Naive thymus-derived CD4-positive, alpha-beta T cell (primary cell): ENCODE results near the gene SNX9. TPM values are rescaled to one million over a fixed set of nuclear protein-coding genes. Genes with fewer than 3 reads are reported as not detected.

ENCODE experiments used
- ATAC-seq: fragments of 150-1000 bp; cut with Tn5 transposase; 2 replicates; pipeline ENCODE4 v1.10.0; 2021; ENCODE audit warnings: mild to moderate bottlenecking, moderate library complexity
- CTCF ChIA-PET: fragments of 350-600 bp; sonication (Branson Sonifier 250); formaldehyde crosslinking; loops from one replicate; lab custom pipeline; 2021; ENCODE audit warnings: antibody characterized with exemption; lab: Charles Lee
- POLR2A ChIA-PET: fragments of 350-600 bp; sonication (Branson Sonifier 250); formaldehyde crosslinking; loops from one replicate; lab custom pipeline; 2021; ENCODE audit warnings: antibody characterized with exemption, inconsistent platforms; lab: Charles Lee
- DNase-seq, 9 donors: peaks; one replicate each; pipeline versions ENCODE4 v3.0.0 to v3.0.0-alpha.2; 2020 to 2022; ENCODE audit warnings: mixed read lengths in 1 of 9
- H3K27ac ChIP-seq: one replicate; pipeline ENCODE4 v1.7.0; 2013; ENCODE audit warnings: mild to moderate bottlenecking, low read depth, low read length, moderate library complexity
- H3K27me3 ChIP-seq, 2 donors: one replicate each; pipeline ENCODE4 v1.7.0; 2013; ENCODE audit warnings: low read length in 2 of 2, mild to moderate bottlenecking in 2 of 2, moderate library complexity in 2 of 2; ENCODE audit not compliant: control insufficient read depth in 2 of 2, insufficient read depth in 2 of 2
- H3K36me3 ChIP-seq, 3 experiments: 1 replicate in 2 of 3; 2 replicates in 1 of 3; pipeline ENCODE4 v1.7.0; 2013; ENCODE audit warnings: low read length in 3 of 3, mild to moderate bottlenecking in 3 of 3, moderate library complexity in 1 of 3; ENCODE audit not compliant: insufficient read depth in 3 of 3, control insufficient read depth in 2 of 3
- H3K4me1 ChIP-seq, 2 donors: one replicate each; pipeline ENCODE4 v1.7.0; 2013; ENCODE audit warnings: low read length in 2 of 2, mild to moderate bottlenecking in 2 of 2, moderate library complexity in 1 of 2; ENCODE audit not compliant: control insufficient read depth in 2 of 2, insufficient read depth in 2 of 2
- H3K4me3 ChIP-seq: 2 replicates; pipeline ENCODE4 v1.7.0; 2013; ENCODE audit warnings: mild to moderate bottlenecking, low read length
- H3K9me3 ChIP-seq, 3 experiments: 1 replicate in 2 of 3; 2 replicates in 1 of 3; pipeline ENCODE4 v1.7.0; 2013; ENCODE audit warnings: low read length in 3 of 3; ENCODE audit not compliant: control insufficient read depth in 2 of 3
- H3K27ac Mint-ChIP-seq, 9 donors: one replicate each; pipeline ENCODE4 v1.8.0; 2020 to 2022; ENCODE audit warnings: mixed read lengths in 9 of 9, mild to moderate bottlenecking in 8 of 9, moderate library complexity in 5 of 9, inconsistent platforms in 2 of 9
- H3K27me3 Mint-ChIP-seq, 5 donors: one replicate each; pipeline ENCODE4 v1.8.0; 2021 to 2022; ENCODE audit warnings: mixed read lengths in 5 of 5, mild to moderate bottlenecking in 1 of 5
- H3K36me3 Mint-ChIP-seq, 5 donors: one replicate each; pipeline ENCODE4 v1.8.0; 2020 to 2022; ENCODE audit warnings: mixed read lengths in 5 of 5, mild to moderate bottlenecking in 3 of 5, inconsistent platforms in 1 of 5
- H3K4me1 Mint-ChIP-seq, 7 donors: one replicate each; pipeline ENCODE4 v1.8.0; 2020 to 2022; ENCODE audit warnings: mixed read lengths in 7 of 7, mild to moderate bottlenecking in 3 of 7, inconsistent platforms in 1 of 7
- H3K4me3 Mint-ChIP-seq, 10 donors: one replicate each; pipeline ENCODE4 v1.8.0; 2020 to 2022; ENCODE audit warnings: mild to moderate bottlenecking in 10 of 10, mixed read lengths in 10 of 10, moderate library complexity in 6 of 10, inconsistent platforms in 2 of 10
- H3K9me3 Mint-ChIP-seq, 11 donors: one replicate each; pipeline ENCODE4 v1.8.0; 2020 to 2022; ENCODE audit warnings: mixed read lengths in 11 of 11, mild to moderate bottlenecking in 4 of 11, inconsistent platforms in 1 of 11, moderate library complexity in 1 of 11
- intact Hi-C, 2 donors: fragments of 100-400 bp; cut with micrococcal nuclease; formaldehyde crosslinking; loops; one replicate each; pipeline ENCODE4 v1.15.1; 2023
- polyA plus RNA-seq, 2 donors: library from polyadenylated mRNA; unstranded; fragments of 300-500 nt; fragmentation: Illumina TruSeq; gene quantifications; one replicate each; pipeline ENCODE4 v1.2.3, GENCODE V29; 2021
- total RNA-seq, 6 experiments: library from RNA in 5 of 6; stranded (reverse) in 5 of 6; gene quantifications; 1 replicate in 5 of 6; 2 replicates in 1 of 6; pipeline ENCODE4 v1.2.3 and lab custom pipeline; 2021 to 2026

The SNX9 gene
- total and polyA plus RNA-seq, 7 experiments from 2014 or later, result 13.4 to 51.5 (median 36.4) TPM

DNA sequence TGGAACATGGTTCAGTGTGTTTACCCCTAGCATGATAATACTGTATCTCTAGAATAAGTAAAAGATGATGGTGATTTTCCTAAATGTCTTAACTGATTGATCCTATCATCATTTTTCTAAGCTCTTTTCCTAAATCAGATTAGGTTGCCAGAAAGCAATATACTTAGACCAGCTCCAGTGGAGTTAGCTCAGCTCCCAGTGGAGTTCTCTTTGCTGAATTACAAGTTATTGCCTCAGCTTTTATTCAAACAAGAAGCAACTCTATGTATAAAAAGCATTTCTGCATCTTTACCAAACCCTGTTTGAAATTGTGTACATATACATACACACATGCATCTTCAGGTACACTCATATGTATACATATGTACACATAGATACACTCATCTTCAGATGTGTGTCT lies 44.9 kb downstream of the SNX9 start:
- peaks cover 13 to 53% (median 32%) of the 10 kb centered on the region in 7 donors for H3K4me1 Mint-ChIP-seq
- peaks cover 0 to 5% (median 0%) of the 10 kb centered on the region in 5 donors for H3K27me3 Mint-ChIP-seq
- peaks cover 0 to 9% (median 8%) of the 10 kb centered on the region in 5 donors for H3K36me3 Mint-ChIP-seq
- ChIA-PET CTCF (interaction anchor here (0.7 to 1.0 kb wide), 3 partner anchors 53 to 111 kb away, joined by 3 read pairs; no protein-coding TSS in a partner anchor), POLR2A (interaction anchor here (0.6 to 2.2 kb wide), 2 partner anchors 22 to 112 kb away, joined by 3 to 5 read pairs; no protein-coding TSS in a partner anchor)
- Histone ChIP-seq H3K36me3 (peaks cover 0 to 23% (median 0%) of the 10 kb centered on the region in 3 experiments), H3K27ac (no peak overlapping the region), H3K4me3 (no peak overlapping the region), H3K27me3 (no peaks in the 10 kb centered on the region), H3K4me1 (peaks cover 2 to 25% of the 10 kb centered on the region in 2 donors), H3K9me3 (no peaks in the 10 kb centered on the region)
- DNase-seq, result no peak
- H3K27ac Mint-ChIP-seq, result peak overlapping the region in 2 of 9 donors; percentile 74 to 87
- H3K9me3 Mint-ChIP-seq, result peaks cover 0 to 2% (median 0%) of the 10 kb centered on the region in 11 donors
- intact Hi-C loops, result loop anchor here in 1 of 2 donors (2.0 kb wide), 1 partner anchor 35 kb away; no protein-coding TSS in a partner anchor
- no peak overlapping the region for H3K4me3 Mint-ChIP-seq
- ATAC-seq, result no peak

DNA sequence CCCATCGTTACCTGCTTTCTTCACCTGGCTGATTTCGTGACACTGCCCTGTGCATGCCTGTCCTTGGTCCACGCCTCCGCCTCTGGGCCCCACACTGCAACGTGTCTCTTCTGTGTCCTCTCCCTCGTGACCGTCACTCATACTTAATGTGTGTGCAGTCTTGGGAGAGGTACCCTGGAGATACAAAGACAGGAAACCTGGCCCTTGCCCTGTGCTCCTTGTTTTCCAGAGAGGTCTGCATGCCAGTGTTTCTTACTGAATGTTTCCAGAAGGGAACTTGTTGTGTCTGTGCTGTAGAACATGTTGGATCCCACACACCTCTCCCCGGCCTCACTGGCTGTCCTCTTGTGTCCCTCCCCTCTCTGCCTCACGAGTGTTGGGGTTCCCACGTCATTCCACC lies 45.8 kb downstream of the SNX9 start:
- ChIA-PET POLR2A (no interaction called here), CTCF (interaction anchor here (1.0 kb wide), 1 partner anchor 105 kb away, joined by 3 read pairs; no protein-coding TSS in a partner anchor)
- Histone ChIP-seq H3K4me1 (peaks cover 2 to 26% of the 10 kb centered on the region in 2 donors), H3K4me3 (no peak overlapping the region), H3K36me3 (peaks cover 0 to 23% (median 0%) of the 10 kb centered on the region in 3 experiments), H3K27ac (no peak overlapping the region), H3K9me3 (no peaks in the 10 kb centered on the region), H3K27me3 (no peaks in the 10 kb centered on the region)
- H3K9me3 Mint-ChIP-seq, result no peaks in the 10 kb centered on the region
- intact Hi-C loops, result no loop called here
- H3K27ac Mint-ChIP-seq, result no peak overlapping the region
- no peaks in the 10 kb centered on the region for H3K27me3 Mint-ChIP-seq
- ATAC-seq (no peak), DNase-seq (peak in 1 of 9 donors; percentile 3)
- peaks cover 0 to 7% (median 2%) of the 10 kb centered on the region in 5 donors for H3K36me3 Mint-ChIP-seq
- peaks cover 13 to 50% (median 28%) of the 10 kb centered on the region in 7 donors for H3K4me1 Mint-ChIP-seq
- H3K4me3 Mint-ChIP-seq, result no peak overlapping the region

DNA sequence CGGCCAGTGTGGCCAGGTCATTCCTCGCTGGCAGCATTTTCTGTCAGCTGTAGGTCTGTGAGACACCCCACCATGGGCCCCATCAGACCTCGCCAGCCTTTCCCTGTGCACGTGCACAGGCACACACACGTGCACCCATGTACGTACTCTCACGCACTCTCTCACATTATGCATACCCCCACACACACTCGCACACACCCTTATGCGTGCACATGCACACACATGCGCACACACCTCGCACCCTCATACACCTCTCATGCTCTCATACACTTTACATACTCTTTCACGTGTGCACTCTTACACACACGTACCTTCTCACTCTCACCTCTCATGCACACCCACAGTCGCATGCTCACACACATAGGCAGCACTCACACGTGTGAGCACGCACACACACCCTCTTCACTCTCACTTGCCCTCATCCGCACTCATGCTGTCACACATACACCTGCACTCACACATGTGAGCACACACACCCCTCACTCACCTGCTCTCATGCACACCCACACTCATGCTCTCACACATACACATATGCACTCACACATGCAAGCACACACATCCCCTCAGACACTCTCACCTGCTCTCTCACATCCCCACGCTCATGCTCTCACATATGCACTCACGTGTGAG lies 46.7 kb downstream of the SNX9 start:
- Histone ChIP-seq H3K4me1 (peaks cover 2 to 26% of the 10 kb centered on the region in 2 donors), H3K27ac (no peak overlapping the region), H3K4me3 (no peak overlapping the region), H3K9me3 (no peaks in the 10 kb centered on the region), H3K27me3 (no peaks in the 10 kb centered on the region), H3K36me3 (peaks cover 0 to 30% (median 0%) of the 10 kb centered on the region in 3 experiments)
- ChIA-PET CTCF (interaction anchor here (0.8 kb wide), 1 partner anchor 113 kb away, joined by 3 read pairs; no protein-coding TSS in a partner anchor), POLR2A (no interaction called here)
- intact Hi-C loops, result loop anchor here (5.0 kb wide), 1 partner anchor 547 kb away; the partner anchor contains the start of gene TMEM242 (in 2 of the 2)
- Mint-ChIP-seq H3K4me1 (peaks cover 12 to 51% (median 30%) of the 10 kb centered on the region in 7 donors), H3K36me3 (peaks cover 0 to 8% (median 5%) of the 10 kb centered on the region in 5 donors), H3K9me3 (no peaks in the 10 kb centered on the region), H3K27me3 (no peaks in the 10 kb centered on the region), H3K4me3 (no peak overlapping the region), H3K27ac (no peak overlapping the region)
- DNase-seq (no peak), ATAC-seq (no peak)

DNA sequence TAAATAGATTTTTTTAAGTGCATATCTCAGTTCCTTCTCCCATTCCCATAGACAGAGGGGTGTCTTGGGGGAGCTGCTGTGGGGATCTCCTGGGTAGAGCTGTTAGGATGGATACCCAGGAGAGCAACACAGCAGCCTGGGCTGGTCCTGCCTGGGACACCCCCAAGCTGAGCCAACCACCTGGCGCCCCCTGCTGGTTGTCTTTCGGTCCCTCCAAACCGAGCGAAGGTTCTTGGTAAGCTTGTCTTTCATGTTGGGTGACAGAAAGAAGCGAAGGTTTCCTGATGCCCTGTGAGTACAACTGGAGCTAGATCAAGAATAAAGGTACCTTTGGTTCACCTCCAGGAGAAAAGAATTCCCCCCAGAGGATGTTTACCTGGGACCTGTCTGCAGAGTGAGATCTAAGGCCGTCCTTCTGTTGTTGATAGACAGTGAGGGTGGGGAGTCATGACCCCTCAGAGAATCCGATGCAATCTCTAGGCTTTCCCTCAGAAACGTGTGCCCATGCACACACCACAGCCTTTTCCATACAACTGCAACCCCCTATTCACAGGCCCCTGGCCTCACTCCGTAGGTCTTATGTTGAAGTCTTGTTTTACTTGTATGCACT lies 50.8 kb downstream of the SNX9 start:
- Histone ChIP-seq H3K27me3 (no peaks in the 10 kb centered on the region), H3K27ac (no peak overlapping the region), H3K9me3 (no peaks in the 10 kb centered on the region), H3K4me3 (no peak overlapping the region), H3K36me3 (peaks cover 0 to 38% (median 0%) of the 10 kb centered on the region in 3 experiments), H3K4me1 (peaks cover 0 to 25% of the 10 kb centered on the region in 2 donors)
- ChIA-PET CTCF (interaction anchor here (0.6 to 3.1 kb wide), 28 partner anchors 11 to 208 kb away, joined by 3 to 53 read pairs (median 4); no protein-coding TSS in a partner anchor), POLR2A (interaction anchor here (0.5 to 2.3 kb wide), 6 partner anchors 11 to 1189 kb away, joined by 3 to 20 read pairs (median 4); no protein-coding TSS in a partner anchor)
- intact Hi-C loops, result loop anchor here (1.0 to 5.0 kb wide), 10 partner anchors 11 to 552 kb away; partner anchors contain the start of gene TMEM242 (in 2 of the 2)
- no peaks in the 10 kb centered on the region for H3K9me3 Mint-ChIP-seq
- peaks cover 4 to 47% (median 44%) of the 10 kb centered on the region in 7 donors for H3K4me1 Mint-ChIP-seq
- H3K4me3 Mint-ChIP-seq, result peak overlapping the region in 2 of 10 donors; percentile 14 to 21
- DNase-seq (peak; percentile 65 to 84 (median 80)), ATAC-seq (peak; percentile 87)
- no peaks in the 10 kb centered on the region for H3K27me3 Mint-ChIP-seq
- peak overlapping the region in 7 of 9 donors; percentile 26 to 87 (median 56) for H3K27ac Mint-ChIP-seq
- H3K36me3 Mint-ChIP-seq, result peaks cover 6 to 34% (median 20%) of the 10 kb centered on the region in 5 donors

DNA sequence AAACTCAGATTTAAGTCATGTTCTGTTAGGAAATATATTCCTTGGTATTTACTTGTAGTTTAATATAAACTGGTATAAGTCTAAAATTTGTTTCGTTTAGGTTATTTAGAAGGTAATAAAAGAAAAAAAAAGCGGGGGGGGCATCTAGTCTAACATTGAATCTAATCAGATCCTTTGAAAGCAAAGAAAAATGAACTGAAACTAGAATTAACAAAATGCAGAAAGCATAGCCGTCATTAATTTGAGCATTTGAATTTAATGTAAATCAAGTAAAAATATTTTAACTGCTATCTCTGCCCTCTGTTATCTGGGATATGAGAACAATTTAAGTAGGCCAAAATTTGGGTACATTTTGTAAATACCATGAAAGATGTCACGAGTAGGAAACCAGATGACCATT lies 54.1 kb downstream of the SNX9 start:
- CTCF ChIA-PET, result interaction anchor here (0.5 to 1.4 kb wide), 5 partner anchors 15 to 120 kb away, joined by 3 to 11 read pairs (median 4); no protein-coding TSS in a partner anchor
- H3K36me3 ChIP-seq, result peaks cover 0 to 17% (median 0%) of the 10 kb centered on the region in 3 experiments
- no peak for DNase-seq
- H3K27me3 Mint-ChIP-seq, result no peaks in the 10 kb centered on the region
- H3K27ac ChIP-seq, result peak overlapping the region; percentile 44
- H3K27ac Mint-ChIP-seq, result peak overlapping the region in 8 of 9 donors; percentile 83 to 99 (median 92)
- POLR2A ChIA-PET, result interaction anchor here (0.7 to 1.5 kb wide), 4 partner anchors 25 to 113 kb away, joined by 3 to 9 read pairs (median 3); no protein-coding TSS in a partner anchor
- intact Hi-C loops, result loop anchor here in 1 of 2 donors (1.0 kb wide), 2 partner anchors 8 to 121 kb away; no protein-coding TSS in a partner anchor
- H3K9me3 Mint-ChIP-seq, result peaks cover 0 to 2% (median 0%) of the 10 kb centered on the region in 11 donors
- H3K4me1 ChIP-seq, result peaks cover 0 to 30% of the 10 kb centered on the region in 2 donors
- H3K9me3 ChIP-seq, result no peaks in the 10 kb centered on the region
- H3K27me3 ChIP-seq, result no peaks in the 10 kb centered on the region
- H3K4me3 ChIP-seq, result no peak overlapping the region
- H3K4me3 Mint-ChIP-seq, result peak overlapping the region in 6 of 10 donors; percentile 64 to 76 (median 68)
- H3K4me1 Mint-ChIP-seq, result peaks cover 10 to 80% (median 76%) of the 10 kb centered on the region in 7 donors
- no peak for ATAC-seq
- peaks cover 6 to 47% (median 40%) of the 10 kb centered on the region in 5 donors for H3K36me3 Mint-ChIP-seq
